ENCODE data around the gene TCOF1. TPM values are rescaled to one million over a fixed set of nuclear protein-coding genes. Genes with fewer than 3 reads are reported as not detected.

The TCOF1 gene
- 61.5 to 79.1 TPM (median 76.7 TPM) in 5 replicates for total RNA-seq (2022; extraction: Qiagen RNA extraction)

GRCh38 chr5:150357326-150358260 lies at the start of gene TCOF1:
TCOF1 (plus strand) TSS chr5:150357697; CDS start chr5:150357747, 50 bp downstream.

GRCh38 chr5:150412319-150413175 lies 55.0 kb downstream of the TCOF1 start, which contains the start of gene CD74:
CD74 (minus strand) TSS chr5:150412910; CDS start chr5:150412749, 161 bp downstream.

Other genes with a start within 250 kb of the TCOF1 start
- 0.16 to 0.56 TPM (median 0.22 TPM) in 5 replicates for gene PDGFRB, start 201.9 kb upstream of the TCOF1 start, total RNA-seq (2022; extraction: Qiagen RNA extraction)
- not detected in 5 replicates for gene CDX1, start 190.9 kb upstream of the TCOF1 start, total RNA-seq (2022; extraction: Qiagen RNA extraction)
- gene SLC6A7, start 167.6 kb upstream of the TCOF1 start, total RNA-seq (2022; extraction: Qiagen RNA extraction) = 0.05 TPM in 1 of 5 replicates, not detected in the others
- 0.75 to 1.0 TPM (median 0.80 TPM) in 5 replicates for gene CAMK2A, start 67.9 kb upstream of the TCOF1 start, total RNA-seq (2022; extraction: Qiagen RNA extraction)
- 26.6 to 42.1 TPM (median 38.1 TPM) in 5 replicates for gene ARSI, start 54.8 kb upstream of the TCOF1 start, total RNA-seq (2022; extraction: Qiagen RNA extraction)
- not detected in 5 replicates for gene CD74, start 55.2 kb downstream of the TCOF1 start, total RNA-seq (2022; extraction: Qiagen RNA extraction)
- gene RPS14, start 92.0 kb downstream of the TCOF1 start, total RNA-seq (2022; extraction: Qiagen RNA extraction) = 2,893 to 3,030 TPM (median 2,962 TPM) in 5 replicates
- gene NDST1, start 150.4 kb downstream of the TCOF1 start, total RNA-seq (2022; extraction: Qiagen RNA extraction) = 46.7 to 70.1 TPM (median 57.6 TPM) in 5 replicates

Measured in A549 treated with Mapracorat at 1 μM for 4 hours (cell line).